GM21390 (cell line): Measurements from ENCODE around the gene BIRC5.

Experiments
- ATAC-seq: cut with Tn5 transposase; IDR thresholded peaks from one replicate; pipeline ENCODE4 v1.9.1; 2021; ENCODE audit not compliant: unreplicated experiment

The BIRC5 gene

DNA sequence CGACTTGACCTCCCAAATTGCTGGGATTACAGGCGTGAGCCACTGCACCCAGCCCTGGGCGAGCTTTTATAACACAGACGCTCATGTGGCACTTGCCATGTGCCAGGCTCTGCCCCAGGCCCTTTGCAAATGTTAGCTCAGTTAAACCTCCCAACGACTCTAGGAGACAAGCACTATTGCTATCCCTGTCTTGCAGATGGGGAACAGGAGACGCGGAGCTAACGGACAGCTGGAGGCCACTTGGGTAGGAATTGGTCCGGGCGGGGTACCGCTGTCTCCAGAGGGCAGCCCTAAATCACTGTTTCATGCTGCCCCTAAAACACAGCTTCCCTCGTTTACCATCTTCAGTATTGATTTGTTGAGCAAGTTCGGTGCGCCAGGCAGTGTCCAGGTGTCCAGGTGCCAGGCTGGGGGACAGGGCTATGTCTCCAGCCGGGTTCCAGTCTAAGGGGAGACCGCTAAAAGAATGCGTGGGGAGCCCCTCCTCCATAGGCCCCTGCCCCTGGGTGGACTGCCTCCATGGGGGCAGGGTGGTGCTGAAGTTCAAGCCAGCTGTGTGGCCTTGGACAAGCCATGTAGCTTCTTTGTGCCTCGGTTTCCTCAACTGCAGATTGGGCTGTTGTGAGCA lies 41.1 kb downstream of the BIRC5 start:
- ATAC-seq, result no peak

GRCh38 chr17:78255953-78256706 lies 42.1 kb downstream of the BIRC5 start:
- ATAC-seq, result no peak

DNA sequence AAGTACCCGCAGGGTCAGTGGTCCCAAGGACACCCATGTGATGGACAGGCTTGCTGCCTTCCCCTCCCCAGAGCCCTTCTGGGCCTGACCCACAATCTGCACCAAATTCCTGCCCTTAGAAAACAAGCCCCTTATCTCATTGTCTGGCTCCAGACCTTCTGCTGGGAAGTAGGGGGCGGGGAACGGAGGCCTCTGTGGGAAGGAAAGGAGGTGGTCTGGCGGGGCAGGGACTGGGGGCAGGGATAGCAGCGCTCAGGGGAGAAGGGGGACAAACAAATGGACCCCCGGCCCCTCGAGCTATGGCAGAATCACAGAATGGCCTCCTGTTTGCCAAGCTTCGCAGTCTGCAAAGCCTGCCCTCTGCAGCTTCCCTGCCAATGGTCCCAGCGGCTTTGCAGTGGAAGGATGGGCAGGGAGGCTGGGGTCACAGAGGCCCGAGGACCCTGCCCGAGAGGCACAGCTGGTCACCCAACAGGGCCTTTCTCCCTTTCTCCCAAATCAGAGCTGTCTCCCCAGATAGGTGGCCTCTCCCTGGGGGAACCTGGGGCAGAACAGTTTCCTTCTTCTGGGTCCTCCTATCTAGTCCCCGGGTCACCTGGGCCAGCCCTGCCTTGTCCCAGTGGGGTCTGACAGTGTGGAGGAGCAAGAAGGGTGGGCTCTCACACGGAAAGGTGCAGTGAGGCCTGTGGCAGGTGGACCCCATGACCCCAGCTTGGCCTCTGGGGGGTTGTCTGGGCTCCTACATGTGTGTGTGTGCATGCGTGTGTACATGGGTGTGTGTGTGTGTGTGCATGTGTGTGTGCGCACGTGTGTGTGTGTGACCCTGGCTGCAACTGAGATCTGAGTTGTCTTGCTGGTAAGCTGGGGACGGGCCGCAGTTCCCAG lies 42.9 kb downstream of the BIRC5 start:
- ATAC-seq, result no peak

DNA sequence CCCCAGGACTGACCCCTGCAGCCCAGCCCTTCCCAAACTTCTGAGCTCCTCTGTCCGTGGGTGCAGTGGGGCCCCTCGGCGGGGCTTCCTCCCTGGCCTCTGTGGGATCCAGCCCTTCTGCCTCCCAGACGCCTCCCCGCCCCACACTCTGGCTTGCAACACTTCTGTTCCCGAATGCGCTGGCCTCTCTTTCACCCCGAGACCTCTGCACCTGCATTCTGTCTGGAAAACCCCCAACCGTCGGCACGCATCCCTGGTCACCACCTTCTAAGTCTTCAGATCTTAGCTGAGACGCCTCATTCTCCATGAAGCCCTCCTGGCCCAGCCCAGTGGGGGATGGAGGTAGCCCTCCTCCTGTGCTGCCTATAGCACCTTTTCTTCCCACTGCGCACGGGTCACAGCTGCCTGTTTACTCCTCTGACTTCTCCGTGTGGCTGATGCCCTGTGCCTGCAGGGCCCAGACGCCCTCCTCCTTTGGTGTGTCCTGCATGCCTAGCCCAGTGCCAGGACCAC lies 43.8 kb downstream of the BIRC5 start:
- ATAC-seq, result no peak

DNA sequence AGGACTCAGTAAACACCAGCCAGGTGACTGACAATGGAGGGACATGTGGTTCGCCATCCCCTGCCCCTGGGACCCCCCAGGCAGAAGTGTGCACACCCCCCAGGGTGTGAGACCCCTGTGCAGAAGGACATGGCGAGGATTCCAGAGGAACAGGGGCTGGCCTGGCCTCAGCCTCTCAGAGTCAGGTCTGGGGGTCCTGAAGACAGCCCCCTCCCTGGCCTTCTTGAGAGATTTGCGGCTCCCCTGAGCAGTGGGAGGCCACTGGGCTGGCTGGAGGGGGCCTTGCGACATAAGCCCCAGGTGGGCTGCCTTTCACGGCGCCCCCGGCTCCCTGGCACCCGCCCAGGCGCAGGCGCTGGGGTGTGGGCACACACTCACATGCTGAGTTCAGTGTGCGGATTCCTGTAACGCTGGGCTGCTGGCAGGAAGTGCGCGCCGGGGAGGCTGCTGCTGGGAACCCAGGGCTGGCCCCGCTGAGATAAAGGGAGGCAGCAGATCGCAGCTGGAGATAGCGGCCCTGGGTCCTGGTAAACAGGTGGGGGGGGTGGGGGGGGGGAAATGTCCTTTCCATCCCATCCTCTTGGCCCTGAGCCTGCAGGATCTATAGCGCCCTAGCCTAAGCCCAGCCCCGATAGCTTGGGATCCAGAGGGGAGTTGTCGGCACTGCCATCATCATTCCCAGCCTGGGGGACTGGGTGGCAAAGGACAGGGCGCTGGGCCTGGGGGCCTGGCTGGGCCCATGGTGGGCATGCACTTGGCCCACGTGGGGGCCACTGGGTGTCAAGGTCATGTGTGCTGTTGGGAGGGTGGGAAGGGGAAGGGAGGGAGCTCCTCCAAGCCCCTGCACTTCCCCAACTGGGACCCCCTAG lies 44.5 kb downstream of the BIRC5 start:
- no peak for ATAC-seq

DNA sequence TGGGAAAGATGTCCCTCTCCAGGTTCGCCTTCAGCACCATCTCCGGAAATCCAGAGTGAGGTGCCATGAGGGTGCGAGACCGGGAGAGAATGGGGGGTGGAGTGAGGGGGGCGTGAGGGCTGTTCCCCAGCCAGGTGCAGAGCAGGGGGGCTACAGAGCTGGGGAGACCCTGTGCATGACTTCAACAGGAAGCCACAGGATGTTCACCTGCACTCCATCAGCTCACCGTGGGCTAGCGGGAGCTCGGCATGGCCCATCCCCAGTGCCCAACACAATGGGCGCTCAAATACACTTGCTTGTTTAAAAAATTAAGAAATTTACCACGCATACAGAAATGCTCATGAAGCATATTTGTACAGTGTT lies 45.1 kb downstream of the BIRC5 start:
- no peak for ATAC-seq

DNA sequence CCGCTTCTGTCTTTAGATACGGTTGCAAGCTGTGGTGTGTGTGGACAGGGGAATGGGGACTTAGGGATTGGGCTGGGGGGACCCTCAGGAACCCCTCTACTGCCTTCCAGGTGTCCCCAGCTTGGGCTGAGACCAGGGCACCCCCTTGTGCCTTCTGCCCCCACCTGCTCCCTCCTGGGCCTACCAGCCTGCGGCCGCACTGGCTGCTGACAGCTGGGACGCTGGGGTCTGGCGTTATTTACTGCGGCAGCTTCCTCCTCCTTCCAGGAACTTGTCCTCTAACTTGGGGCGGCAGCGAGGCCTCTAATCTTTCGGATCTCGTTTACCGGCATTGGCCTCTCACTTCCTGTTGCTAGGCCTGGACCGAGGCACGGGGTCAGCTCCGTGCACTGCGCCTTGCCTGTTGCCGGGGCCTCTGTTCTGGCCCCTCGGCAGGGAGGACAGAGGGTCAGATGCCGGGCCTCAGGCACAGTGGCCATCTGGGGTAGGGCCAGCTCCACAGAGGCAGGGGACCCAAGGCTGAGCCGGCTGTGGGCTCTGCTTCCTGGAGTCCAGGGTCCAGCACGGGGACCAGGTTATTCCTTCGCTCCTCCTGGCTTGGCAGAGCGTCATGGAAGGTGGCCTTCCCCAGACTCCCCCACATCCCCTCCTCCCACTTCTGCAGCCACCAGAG lies 49.1 kb downstream of the BIRC5 start:
- no peak for ATAC-seq

DNA sequence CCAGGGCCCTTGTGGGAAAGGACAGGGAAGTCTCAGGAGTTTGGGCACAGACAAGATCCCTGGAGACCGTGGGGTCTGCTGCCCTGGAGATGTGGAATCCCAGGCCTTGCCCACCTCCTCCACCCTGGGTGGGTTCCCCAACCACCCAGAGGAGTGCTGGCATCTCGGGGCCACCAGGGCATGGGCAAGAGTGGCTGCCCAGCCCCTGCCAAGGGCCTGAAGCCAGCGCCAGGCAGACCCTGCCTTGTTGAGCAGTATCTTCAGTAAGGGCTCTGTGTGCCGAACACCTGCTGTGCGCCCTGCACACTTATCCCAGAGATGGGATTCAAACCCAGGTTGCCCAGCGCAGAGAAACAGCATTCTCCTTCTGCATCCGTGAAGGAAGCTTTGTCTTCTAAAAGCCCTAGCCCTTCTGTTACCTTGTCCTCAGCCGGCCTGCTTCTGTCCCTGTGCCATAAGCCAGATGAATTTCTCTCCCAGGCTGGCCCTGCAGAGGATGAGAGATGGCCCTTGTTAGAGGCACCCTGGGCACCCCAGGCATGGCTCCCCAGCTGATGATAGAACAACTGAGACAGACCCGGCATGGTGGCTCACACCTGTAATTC lies 49.8 kb downstream of the BIRC5 start:
- ATAC-seq, result no peak

GRCh38 chr17:78264590-78264989 lies 50.5 kb downstream of the BIRC5 start:
- no peak for ATAC-seq

- no peak for ATAC-seq
Measured at GRCh38 chr17:78265121-78265520, 51.1 kb downstream of the BIRC5 start.

DNA sequence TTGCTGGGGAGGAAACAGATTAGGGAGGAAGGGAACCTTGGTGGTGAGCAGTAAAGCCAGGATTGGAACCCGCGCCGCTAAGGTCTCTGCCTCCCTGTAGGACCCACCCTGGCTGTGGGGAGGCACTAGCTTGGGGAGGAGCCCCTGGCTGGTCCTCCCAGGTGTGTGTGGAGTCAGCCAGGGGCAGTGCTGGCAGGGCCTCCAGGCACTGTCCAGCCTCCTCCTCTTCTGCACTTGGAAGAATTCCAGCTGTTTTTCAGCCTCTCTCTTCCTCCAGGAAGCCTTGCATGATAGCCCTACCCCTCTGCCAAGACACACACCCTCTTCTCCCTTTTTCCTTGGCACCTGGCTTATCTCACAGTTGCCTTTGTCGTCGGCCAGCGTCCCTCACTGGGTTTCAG lies 52.2 kb downstream of the BIRC5 start:
- ATAC-seq, result no peak

DNA sequence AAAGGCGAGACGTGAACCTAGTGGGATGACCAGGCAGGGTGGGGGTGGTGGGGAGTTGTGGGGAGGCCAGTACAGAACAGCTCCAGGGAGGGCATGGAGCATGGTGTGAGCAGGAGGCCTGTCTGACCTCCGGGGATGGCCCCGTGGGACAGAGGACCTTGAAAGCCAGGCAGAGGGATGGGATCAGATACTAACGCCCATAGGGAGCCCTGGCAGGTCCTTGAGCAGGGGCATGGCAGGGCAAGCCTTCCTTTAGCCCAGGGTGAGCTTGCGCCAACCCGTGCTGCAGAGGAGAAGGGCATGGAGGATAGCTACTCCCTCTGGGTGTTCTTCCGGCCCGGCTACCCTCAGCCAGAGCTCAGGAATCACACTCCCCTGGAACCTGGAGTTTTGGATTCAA lies 52.7 kb downstream of the BIRC5 start:
- ATAC-seq, result no peak

DNA sequence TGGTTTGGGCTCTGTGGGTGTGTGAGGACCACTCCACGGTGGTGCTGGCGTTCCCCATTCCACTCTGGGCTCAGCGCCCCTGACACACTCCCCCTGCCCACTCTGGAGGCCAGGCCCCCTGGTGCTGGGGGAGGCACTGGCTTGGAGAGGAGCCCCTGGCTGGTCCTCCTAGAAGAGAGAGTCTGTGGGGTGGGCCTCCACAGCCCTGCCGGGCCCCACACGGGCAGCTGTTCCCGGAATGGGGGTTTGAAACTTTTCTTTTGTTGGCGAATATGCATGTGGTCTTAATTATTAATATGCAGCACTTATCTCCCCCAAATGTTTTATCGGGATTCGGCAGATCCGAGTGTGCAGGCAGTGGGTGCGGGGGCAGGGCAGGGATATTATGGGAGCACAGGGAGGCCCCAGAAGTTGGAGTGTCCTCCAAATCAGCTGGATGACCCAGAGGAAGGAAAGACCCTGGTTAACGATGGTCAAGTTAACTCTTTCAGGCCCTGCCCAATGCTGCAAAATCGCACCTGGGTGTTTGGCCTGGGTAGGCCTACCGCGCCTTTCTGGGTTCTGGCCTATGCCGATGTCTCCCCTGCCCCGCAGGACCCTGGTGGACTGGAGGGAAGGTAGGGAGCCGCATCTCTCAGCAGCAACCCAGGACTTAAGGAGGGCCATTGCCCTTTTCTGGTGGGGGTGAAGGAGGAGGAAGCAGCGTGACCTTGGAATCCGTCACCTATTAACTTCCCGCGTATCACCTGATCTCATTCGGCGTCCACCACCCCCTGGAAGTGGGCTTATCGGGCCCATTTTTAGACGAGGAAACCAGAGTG lies 53.4 kb downstream of the BIRC5 start:
- no peak for ATAC-seq

DNA sequence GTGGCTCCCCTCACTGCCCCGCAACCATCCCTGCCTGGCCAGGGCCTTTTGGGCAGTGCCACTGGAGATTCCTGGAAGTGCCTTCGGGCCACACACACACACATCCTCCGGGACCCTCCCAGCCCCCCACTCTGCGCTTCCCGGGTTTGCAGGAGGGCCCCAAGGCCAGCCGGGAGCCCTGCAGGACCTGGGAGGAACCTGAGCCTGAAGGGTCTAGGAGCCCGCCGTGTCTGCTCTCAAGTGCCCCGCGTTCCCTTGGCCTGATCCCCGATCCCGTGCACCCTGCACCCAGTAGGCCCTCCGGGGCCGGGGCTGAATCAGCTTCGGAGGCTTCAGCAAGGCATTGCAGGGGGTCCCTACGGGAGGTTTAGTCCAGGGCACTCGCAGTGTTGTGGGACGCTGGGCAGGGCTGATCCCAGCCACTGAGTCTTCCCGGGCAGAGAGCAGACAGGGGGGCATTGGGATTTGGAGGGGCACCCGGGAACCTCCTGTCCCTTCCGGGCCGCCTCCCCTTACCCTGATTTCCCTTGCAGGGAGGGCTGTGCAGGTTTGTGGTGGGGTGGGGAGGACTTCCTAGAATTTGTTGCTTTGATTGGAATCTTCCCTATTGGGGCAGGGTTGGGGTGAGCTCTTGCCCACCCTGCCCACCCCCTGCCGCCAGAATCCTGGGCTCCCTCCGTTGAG lies 54.3 kb downstream of the BIRC5 start:
- ATAC-seq, result no peak

DNA sequence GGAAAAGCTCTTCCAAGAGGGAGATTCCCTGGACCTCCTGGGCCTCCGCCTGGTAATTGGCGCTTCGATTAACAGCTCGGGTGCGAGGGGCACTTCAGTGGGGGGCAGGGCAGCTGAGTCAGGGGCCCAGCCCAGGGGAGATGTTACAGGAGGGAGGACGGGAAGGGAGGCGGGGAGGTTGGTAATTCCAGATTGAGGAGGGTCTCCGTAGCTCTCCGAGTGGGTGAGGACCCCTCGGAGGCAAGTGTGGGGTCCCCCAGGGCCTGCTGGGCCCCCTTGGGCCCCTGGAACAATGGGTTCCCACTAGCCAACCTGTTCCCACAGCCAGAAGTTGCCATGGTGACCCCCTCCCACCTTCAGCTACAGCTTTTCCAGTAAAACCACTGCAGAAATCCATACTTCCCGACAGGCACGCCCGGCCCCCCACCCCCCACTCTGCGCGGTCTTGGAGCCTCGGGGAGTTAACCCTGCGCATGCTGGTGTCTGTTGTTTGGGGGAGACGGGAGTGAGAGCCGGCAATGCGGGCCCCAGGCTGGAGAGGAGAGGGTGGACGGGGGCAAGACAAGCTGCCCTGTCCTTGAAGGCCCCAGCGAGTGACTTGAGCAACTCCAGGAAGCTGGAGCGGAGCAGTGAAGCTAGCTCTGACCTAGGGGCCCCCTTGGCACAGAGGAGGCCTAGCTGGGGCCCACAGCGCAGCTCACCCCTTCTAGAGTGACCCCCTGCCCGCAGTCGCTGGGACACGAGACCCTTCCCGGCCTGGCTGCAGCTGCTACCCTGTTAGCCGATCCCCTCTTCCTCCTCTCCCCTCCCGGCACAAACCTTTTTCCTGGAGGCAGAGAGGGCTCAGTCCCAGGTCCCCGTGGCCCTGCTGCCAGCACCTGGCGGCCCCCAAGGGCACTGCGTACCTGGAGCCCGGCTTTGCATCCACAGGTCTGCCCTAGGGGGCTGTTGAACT lies 55.2 kb downstream of the BIRC5 start:
- ATAC-seq, result no peak

- no peak for ATAC-seq
Measured at GRCh38 chr17:78269955-78270381, 55.9 kb downstream of the BIRC5 start.
